ENCODE results near the gene ADAM15.

DNA sequence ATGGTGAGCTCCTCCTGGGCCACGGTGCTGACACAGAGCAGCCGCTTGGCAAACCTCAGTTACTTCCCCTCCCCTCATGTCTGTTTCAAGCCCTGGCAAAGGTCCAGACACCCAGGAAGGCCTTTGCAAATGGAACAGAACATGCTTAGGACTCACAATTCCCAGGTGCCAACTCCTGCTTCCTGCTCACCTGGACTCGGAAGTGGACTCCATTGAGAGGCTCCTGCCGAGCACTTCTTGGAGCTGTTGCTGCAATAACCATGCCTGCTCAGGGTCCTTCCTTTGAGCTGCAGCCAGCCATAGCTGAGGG lies 28.2 kb upstream of the ADAM15 start:
- TF ChIP-seq FEZF1 (tag by site-specific recombination; IDR thresholded peaks at IDR 0.05): no peak
- TF ChIP-seq, protein P1, sequence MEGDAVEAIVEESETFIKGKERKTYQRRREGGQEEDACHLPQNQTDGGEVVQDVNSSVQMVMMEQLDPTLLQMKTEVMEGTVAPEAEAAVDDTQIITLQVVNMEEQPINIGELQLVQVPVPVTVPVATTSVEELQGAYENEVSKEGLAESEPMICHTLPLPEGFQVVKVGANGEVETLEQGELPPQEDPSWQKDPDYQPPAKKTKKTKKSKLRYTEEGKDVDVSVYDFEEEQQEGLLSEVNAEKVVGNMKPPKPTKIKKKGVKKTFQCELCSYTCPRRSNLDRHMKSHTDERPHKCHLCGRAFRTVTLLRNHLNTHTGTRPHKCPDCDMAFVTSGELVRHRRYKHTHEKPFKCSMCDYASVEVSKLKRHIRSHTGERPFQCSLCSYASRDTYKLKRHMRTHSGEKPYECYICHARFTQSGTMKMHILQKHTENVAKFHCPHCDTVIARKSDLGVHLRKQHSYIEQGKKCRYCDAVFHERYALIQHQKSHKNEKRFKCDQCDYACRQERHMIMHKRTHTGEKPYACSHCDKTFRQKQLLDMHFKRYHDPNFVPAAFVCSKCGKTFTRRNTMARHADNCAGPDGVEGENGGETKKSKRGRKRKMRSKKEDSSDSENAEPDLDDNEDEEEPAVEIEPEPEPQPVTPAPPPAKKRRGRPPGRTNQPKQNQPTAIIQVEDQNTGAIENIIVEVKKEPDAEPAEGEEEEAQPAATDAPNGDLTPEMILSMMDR (tag by site-specific recombination; IDR thresholded peaks at IDR 0.05): no peak
- TF ChIP-seq, protein P2, sequence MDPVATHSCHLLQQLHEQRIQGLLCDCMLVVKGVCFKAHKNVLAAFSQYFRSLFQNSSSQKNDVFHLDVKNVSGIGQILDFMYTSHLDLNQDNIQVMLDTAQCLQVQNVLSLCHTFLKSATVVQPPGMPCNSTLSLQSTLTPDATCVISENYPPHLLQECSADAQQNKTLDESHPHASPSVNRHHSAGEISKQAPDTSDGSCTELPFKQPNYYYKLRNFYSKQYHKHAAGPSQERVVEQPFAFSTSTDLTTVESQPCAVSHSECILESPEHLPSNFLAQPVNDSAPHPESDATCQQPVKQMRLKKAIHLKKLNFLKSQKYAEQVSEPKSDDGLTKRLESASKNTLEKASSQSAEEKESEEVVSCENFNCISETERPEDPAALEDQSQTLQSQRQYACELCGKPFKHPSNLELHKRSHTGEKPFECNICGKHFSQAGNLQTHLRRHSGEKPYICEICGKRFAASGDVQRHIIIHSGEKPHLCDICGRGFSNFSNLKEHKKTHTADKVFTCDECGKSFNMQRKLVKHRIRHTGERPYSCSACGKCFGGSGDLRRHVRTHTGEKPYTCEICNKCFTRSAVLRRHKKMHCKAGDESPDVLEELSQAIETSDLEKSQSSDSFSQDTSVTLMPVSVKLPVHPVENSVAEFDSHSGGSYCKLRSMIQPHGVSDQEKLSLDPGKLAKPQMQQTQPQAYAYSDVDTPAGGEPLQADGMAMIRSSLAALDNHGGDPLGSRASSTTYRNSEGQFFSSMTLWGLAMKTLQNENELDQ (tag by site-specific recombination; IDR thresholded peaks at IDR 0.05; ENCODE audit: low read depth): no peak
- TF ChIP-seq ZNF239 (tag by site-specific recombination; IDR thresholded peaks at IDR 0.05): no peak
- no peak for TF ChIP-seq YY1 (tag by site-specific recombination; IDR thresholded peaks at IDR 0.05)
- TF ChIP-seq, protein P3, sequence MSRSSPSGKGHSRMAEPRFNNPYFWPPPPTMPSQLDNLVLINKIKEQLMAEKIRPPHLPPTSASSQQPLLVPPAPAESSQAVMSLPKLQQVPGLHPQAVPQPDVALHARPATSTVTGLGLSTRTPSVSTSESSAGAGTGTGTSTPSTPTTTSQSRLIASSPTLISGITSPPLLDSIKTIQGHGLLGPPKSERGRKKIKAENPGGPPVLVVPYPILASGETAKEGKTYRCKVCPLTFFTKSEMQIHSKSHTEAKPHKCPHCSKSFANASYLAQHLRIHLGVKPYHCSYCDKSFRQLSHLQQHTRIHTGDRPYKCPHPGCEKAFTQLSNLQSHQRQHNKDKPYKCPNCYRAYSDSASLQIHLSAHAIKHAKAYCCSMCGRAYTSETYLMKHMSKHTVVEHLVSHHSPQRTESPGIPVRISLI (tag by site-specific recombination; IDR thresholded peaks at IDR 0.05): no peak
- no peak for TF ChIP-seq ZNF292 (tag by site-specific recombination; IDR thresholded peaks at IDR 0.05; ENCODE audit: borderline replicate concordance, low read depth)
- no peak for TF ChIP-seq ZNF24 (tag by site-specific recombination; IDR thresholded peaks at IDR 0.05)
- TF ChIP-seq, protein P4, sequence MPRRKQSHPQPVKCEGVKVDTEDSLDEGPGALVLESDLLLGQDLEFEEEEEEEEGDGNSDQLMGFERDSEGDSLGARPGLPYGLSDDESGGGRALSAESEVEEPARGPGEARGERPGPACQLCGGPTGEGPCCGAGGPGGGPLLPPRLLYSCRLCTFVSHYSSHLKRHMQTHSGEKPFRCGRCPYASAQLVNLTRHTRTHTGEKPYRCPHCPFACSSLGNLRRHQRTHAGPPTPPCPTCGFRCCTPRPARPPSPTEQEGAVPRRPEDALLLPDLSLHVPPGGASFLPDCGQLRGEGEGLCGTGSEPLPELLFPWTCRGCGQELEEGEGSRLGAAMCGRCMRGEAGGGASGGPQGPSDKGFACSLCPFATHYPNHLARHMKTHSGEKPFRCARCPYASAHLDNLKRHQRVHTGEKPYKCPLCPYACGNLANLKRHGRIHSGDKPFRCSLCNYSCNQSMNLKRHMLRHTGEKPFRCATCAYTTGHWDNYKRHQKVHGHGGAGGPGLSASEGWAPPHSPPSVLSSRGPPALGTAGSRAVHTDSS (tag by site-specific recombination; IDR thresholded peaks at IDR 0.05): no peak
- TF ChIP-seq, protein P5, sequence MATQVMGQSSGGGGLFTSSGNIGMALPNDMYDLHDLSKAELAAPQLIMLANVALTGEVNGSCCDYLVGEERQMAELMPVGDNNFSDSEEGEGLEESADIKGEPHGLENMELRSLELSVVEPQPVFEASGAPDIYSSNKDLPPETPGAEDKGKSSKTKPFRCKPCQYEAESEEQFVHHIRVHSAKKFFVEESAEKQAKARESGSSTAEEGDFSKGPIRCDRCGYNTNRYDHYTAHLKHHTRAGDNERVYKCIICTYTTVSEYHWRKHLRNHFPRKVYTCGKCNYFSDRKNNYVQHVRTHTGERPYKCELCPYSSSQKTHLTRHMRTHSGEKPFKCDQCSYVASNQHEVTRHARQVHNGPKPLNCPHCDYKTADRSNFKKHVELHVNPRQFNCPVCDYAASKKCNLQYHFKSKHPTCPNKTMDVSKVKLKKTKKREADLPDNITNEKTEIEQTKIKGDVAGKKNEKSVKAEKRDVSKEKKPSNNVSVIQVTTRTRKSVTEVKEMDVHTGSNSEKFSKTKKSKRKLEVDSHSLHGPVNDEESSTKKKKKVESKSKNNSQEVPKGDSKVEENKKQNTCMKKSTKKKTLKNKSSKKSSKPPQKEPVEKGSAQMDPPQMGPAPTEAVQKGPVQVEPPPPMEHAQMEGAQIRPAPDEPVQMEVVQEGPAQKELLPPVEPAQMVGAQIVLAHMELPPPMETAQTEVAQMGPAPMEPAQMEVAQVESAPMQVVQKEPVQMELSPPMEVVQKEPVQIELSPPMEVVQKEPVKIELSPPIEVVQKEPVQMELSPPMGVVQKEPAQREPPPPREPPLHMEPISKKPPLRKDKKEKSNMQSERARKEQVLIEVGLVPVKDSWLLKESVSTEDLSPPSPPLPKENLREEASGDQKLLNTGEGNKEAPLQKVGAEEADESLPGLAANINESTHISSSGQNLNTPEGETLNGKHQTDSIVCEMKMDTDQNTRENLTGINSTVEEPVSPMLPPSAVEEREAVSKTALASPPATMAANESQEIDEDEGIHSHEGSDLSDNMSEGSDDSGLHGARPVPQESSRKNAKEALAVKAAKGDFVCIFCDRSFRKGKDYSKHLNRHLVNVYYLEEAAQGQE (tag by site-specific recombination; IDR thresholded peaks at IDR 0.05): no peak
- no peak for TF ChIP-seq ZNF660 (tag by site-specific recombination; IDR thresholded peaks at IDR 0.05)

Measured in HEK293 (cell line).